Measurements from ENCODE around the gene MRPS25.
"Not testable (repeated sequence)": the region's sequence is repeated elsewhere in the genome, so short reads cannot be mapped to it uniquely, and the experiment has no call there.

MRPS25 gene

GRCh38 chr3:15009167-15009566 lies 55.9 kb downstream of the MRPS25 start:
- H3K27ac Mint-ChIP-seq = no peak overlapping the region
- H3K4me3 Mint-ChIP-seq = no peak overlapping the region
- H3K36me3 Mint-ChIP-seq (ENCODE audit: low read depth) = peaks cover 87% of the 10 kb centered on the region
- H3K4me1 Mint-ChIP-seq (ENCODE audit: low read depth) = peaks cover 10% of the 10 kb centered on the region
- no peak for DNase-seq
- no peaks in the 10 kb centered on the region for H3K27me3 Mint-ChIP-seq
- H3K9me3 Mint-ChIP-seq = no peaks in the 10 kb centered on the region

DNA sequence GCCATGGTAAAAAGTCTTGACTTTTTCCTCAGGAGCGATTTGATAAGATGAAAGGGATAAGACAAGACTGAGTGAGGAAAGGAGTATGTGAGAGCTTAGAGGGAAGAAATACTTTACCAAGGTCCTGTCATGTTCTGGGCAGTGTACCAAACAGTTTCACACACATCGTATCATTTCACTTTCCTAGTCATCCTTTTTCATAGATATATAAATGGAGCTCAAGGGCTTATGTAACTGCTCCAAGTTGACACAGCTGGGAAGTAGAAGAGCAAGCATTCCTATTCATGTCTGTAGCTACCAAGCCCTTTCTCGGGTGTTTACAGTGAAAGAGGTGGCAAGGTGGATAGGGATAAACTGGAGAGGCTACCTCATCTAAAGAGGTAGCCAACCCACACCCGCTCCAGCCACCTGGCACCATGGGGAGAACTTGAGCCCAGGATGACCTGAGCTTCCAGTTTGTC lies 57.4 kb downstream of the MRPS25 start:
- no peak overlapping the region for H3K27ac Mint-ChIP-seq
- H3K4me3 Mint-ChIP-seq = no peak overlapping the region
- peaks cover 86% of the 10 kb centered on the region for H3K36me3 Mint-ChIP-seq (ENCODE audit: low read depth)

DNA sequence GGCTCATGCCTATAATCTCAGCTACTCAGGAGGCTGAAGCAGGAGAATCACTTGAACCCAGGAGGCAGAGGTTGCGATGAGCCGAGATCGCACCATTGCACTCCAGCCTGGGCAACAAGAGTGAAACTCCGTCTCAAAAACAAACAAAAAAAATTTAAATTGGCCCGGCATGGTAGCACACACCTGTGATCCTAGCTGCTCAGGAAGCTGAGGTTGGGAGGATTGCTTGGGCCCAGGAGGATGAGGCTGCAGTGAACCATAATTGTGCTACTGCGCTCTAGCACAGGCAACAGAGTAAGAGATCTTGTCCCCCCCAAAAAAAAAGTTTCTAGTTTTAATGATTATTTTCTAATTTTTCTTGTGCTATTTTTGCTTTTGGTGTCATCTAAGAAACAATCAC lies 65.9 kb downstream of the MRPS25 start:
- H3K27ac Mint-ChIP-seq, DNase-seq, H3K27me3 Mint-ChIP-seq, H3K4me3 Mint-ChIP-seq, H3K9me3 Mint-ChIP-seq: not testable (repeated sequence)
- H3K36me3 Mint-ChIP-seq (ENCODE audit: low read depth) = peaks cover 56% of the 10 kb centered on the region
- H3K4me1 Mint-ChIP-seq (ENCODE audit: low read depth) = peaks cover 23% of the 10 kb centered on the region

More for the DNA sequence above, 57.4 kb downstream of the MRPS25 start:
- Mint-ChIP-seq H3K9me3 (no peaks in the 10 kb centered on the region), H3K4me1 (ENCODE audit: low read depth) (peaks cover 12% of the 10 kb centered on the region), H3K27me3 (no peaks in the 10 kb centered on the region)
- DNase-seq = no peak

All from activated T-cell treated with anti-CD3 and anti-CD28 coated beads, Interleukin-2, amount 50 U/mL, for 24 hours (primary cell).